HCT116 (cell line): ENCODE results near the gene ZFPL1.

Experiments used
- ATF3 ChIP-seq: IDR thresholded peaks from 2 replicates; pipeline ENCODE4 v1.6.1; 2012
- CEBPB ChIP-seq: IDR thresholded peaks from 2 replicates; pipeline ENCODE4 v1.6.1; 2012; ENCODE audit warnings: low read depth
- EGR1 ChIP-seq: IDR thresholded peaks from 2 replicates; pipeline ENCODE4 v1.6.1; 2012; ENCODE audit warnings: low read depth
- ELF1 ChIP-seq: IDR thresholded peaks from 2 replicates; pipeline ENCODE4 v1.6.1; 2012; ENCODE audit warnings: low read depth, borderline replicate concordance
- EZH2 ChIP-seq: fragments of 200-600 bp; sonication (generic); IDR thresholded peaks from 2 replicates; pipeline ENCODE4 v1.6.1; 2017; ENCODE audit warnings: antibody characterized with exemption, mixed run types
- EZH2phosphoT487 ChIP-seq: fragments of 200-600 bp; IDR thresholded peaks from 2 replicates; pipeline ENCODE4 v1.6.1; 2018; ENCODE audit warnings: antibody characterized with exemption, borderline replicate concordance
- POLR2A ChIP-seq: IDR thresholded peaks from 2 replicates; pipeline ENCODE4 v1.7.0; 2011; ENCODE audit warnings: borderline replicate concordance; ENCODE audit not compliant: insufficient read depth, insufficient read length; ENCODE audit errors: extremely low read depth
- POLR2AphosphoS5 ChIP-seq: IDR thresholded peaks from 2 replicates; pipeline ENCODE4 v1.6.1; 2011; ENCODE audit warnings: mild to moderate bottlenecking, low read depth, low read length, moderate library complexity
- SP1 ChIP-seq: IDR thresholded peaks from 2 replicates; pipeline ENCODE4 v1.6.1; 2012; ENCODE audit warnings: low read depth
- YY1 ChIP-seq: IDR thresholded peaks from 2 replicates; pipeline ENCODE4 v1.6.1; 2011; ENCODE audit warnings: low read length, low read depth, moderate library complexity, mild to moderate bottlenecking; ENCODE audit not compliant: insufficient replicate concordance; ENCODE audit errors: extremely low read depth
- ZFX ChIP-seq: fragments of 450-650 bp; IDR thresholded peaks from 2 replicates; pipeline ENCODE4 v1.6.1; 2017
- TF ChIP-seq, protein P1 (sequence below), 3 experiments: fragments of 200-600 bp in 1 of 3; sonication (generic) in 1 of 3; IDR thresholded peaks in 2 of 3; conservative IDR thresholded peaks in 1 of 3; 2 replicates each; pipeline ENCODE4 v1.5.1; 2012 to 2017; ENCODE audit warnings: low read depth in 2 of 3, low read length in 2 of 3, antibody characterized with exemption in 1 of 3, borderline replicate concordance in 1 of 3, control low read depth in 1 of 3, mild to moderate bottlenecking in 1 of 3, mixed read lengths in 1 of 3, mixed run types in 1 of 3, moderate library complexity in 1 of 3; ENCODE audit not compliant: insufficient read depth in 1 of 3
- TF ChIP-seq, protein P2 (sequence below): IDR thresholded peaks from 2 replicates; pipeline ENCODE4 v1.6.1; 2011; ENCODE audit warnings: mild to moderate bottlenecking, low read length, moderate library complexity; ENCODE audit not compliant: insufficient replicate concordance; ENCODE audit errors: extremely low read depth

DNA sequence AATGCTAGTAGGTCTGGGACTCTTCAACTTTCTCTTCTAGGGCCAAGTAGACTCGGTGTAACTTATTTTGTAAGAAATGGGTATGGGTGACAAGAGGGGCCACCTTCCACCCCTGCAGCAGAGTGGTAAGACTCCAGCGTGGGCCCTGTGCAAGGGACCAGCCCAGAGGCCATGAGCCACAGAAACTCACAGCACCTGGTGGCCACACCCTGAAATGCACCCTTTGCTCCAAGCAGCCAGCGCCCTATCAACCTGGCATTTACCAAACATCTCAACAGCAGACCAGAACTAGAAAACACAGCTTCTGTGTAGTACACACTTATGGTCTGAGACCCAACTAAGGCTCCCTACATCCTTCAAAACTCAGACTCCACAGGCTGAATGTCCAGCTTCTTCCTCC is 5.9 kb upstream of the ZFPL1 start:
- no peak for TF ChIP-seq EZH2
- no peak for TF ChIP-seq SP1
- TF ChIP-seq, protein P1, sequence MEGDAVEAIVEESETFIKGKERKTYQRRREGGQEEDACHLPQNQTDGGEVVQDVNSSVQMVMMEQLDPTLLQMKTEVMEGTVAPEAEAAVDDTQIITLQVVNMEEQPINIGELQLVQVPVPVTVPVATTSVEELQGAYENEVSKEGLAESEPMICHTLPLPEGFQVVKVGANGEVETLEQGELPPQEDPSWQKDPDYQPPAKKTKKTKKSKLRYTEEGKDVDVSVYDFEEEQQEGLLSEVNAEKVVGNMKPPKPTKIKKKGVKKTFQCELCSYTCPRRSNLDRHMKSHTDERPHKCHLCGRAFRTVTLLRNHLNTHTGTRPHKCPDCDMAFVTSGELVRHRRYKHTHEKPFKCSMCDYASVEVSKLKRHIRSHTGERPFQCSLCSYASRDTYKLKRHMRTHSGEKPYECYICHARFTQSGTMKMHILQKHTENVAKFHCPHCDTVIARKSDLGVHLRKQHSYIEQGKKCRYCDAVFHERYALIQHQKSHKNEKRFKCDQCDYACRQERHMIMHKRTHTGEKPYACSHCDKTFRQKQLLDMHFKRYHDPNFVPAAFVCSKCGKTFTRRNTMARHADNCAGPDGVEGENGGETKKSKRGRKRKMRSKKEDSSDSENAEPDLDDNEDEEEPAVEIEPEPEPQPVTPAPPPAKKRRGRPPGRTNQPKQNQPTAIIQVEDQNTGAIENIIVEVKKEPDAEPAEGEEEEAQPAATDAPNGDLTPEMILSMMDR (IDR thresholded peaks at IDR 0.05 in 2 of 3, conservative IDR thresholded peaks at IDR 0.05 in 1 of 3; ENCODE audit: borderline replicate concordance in 1 of 3, insufficient read depth in 1 of 3, low read depth in 2 of 3, low read length in 2 of 3): peak; percentile 52 to 83 (median 78); a peak in 5 of 6 replicates
- no peak for TF ChIP-seq POLR2A
- TF ChIP-seq ELF1: no peak
- TF ChIP-seq EGR1: no peak
- TF ChIP-seq POLR2AphosphoS5: no peak
- TF ChIP-seq ATF3: no peak
- TF ChIP-seq EZH2phosphoT487: no peak
- no peak for TF ChIP-seq CEBPB
- TF ChIP-seq, protein P2, sequence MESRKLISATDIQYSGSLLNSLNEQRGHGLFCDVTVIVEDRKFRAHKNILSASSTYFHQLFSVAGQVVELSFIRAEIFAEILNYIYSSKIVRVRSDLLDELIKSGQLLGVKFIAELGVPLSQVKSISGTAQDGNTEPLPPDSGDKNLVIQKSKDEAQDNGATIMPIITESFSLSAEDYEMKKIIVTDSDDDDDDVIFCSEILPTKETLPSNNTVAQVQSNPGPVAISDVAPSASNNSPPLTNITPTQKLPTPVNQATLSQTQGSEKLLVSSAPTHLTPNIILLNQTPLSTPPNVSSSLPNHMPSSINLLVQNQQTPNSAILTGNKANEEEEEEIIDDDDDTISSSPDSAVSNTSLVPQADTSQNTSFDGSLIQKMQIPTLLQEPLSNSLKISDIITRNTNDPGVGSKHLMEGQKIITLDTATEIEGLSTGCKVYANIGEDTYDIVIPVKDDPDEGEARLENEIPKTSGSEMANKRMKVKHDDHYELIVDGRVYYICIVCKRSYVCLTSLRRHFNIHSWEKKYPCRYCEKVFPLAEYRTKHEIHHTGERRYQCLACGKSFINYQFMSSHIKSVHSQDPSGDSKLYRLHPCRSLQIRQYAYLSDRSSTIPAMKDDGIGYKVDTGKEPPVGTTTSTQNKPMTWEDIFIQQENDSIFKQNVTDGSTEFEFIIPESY: no peak
- TF ChIP-seq ZFX: no peak
- TF ChIP-seq YY1: no peak
